Measurements from ENCODE around the gene KCNK13.

DNA sequence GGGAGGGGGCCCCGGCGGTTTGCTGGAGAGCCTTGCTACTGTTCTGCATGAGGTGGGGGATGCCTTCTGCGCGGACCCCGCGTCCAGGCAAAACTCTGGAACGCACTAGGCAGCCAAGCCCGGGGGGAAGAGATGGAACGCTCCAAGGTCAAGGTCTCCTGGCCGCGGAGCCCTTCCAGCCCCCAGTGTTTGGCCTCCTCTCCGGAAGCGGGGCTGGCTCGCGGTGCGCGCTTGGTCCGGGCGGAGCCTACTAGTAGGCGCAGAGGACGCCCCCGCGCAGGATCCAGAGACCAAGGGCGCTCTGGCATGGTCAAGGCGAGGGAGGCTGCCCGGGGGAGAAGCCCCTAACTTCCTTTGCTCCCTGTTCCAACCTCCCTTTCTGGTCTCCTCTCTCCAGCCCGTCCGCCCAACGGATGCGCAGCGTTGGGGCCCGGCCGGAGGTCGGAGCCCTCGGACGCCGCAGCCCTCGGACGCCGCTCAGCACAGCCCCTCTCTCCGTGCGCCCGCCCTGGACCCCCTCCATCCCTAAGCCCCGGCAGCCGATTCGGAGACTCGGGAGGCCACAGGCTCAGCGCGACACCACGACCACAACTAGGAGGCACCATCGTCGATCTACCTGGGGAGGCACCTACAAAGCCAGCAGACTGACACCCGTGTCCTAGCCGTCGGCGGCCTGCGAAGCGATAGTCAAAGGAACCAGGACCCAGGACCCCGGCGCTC lies 669 bp upstream of the KCNK13 start:
- TF ChIP-seq CTCF (conservative IDR thresholded peaks at IDR 0.05; ENCODE audit: low read depth, low read length) (no peak), EZH2 (IDR thresholded peaks at IDR 0.05; ENCODE audit: borderline replicate concordance, low read depth, low read length, poor library complexity, severe bottlenecking) (peak; percentile 62)

All from A673 (cell line).